ENCODE results near the gene NDRG3.

- TF ChIP-seq EP300 (IDR thresholded peaks at IDR 0.05) (no peak), POLR2A (IDR thresholded peaks at IDR 0.05) (no peak)
Measured at GRCh38 chr20:36737183-36737499, 8.7 kb downstream of the NDRG3 start.
